Measurements from ENCODE around the gene BTBD10.

- TF ChIP-seq POLR2A (IDR thresholded peaks at IDR 0.05), result no peak
- no peak for TF ChIP-seq CTCF (IDR thresholded peaks at IDR 0.05)
Measured at GRCh38 chr11:13429288-13429687, 33.7 kb downstream of the BTBD10 start.
